Caco-2 (cell line): ENCODE data around the gene PDE3B. TPM values are rescaled to one million over a fixed set of nuclear protein-coding genes. Genes with fewer than 3 reads are reported as not detected.
A peak's percentile ranks its signal among the peaks of the same experiment; 100 is the strongest.

Source experiments
- BruUV-seq: library from RNA; stranded (reverse); fragments of 400-500 nt; replicated peaks from 2 replicates; lab custom pipeline; 2021; lab: Mats Ljungman, UMichigan
- CTCF ChIA-PET: fragments of 300-600 bp; sonication (Branson Sonifier 250); formaldehyde crosslinking; loops from one replicate; lab custom pipeline; 2022; ENCODE audit warnings: antibody characterized with exemption; lab: Charles Lee
- POLR2A ChIA-PET: fragments of 300-600 bp; sonication (Branson Sonifier 250); formaldehyde crosslinking; loops from one replicate; lab custom pipeline; 2022; ENCODE audit warnings: antibody characterized with exemption; lab: Charles Lee
- DNase-seq, 2 experiments: peaks; one replicate each; pipeline versions ENCODE4 v3.0.0 to v3.0.0-alpha.2; 2020 to 2022
- H3K27me3 ChIP-seq: replicated peaks from 2 replicates; pipeline ENCODE4 v1.6.0; 2011; ENCODE audit warnings: low read length; ENCODE audit not compliant: control insufficient read depth, insufficient read depth
- H3K36me3 ChIP-seq: 2 replicates; pipeline ENCODE4 v1.5.1; 2011; ENCODE audit warnings: low read length; ENCODE audit not compliant: control insufficient read depth, insufficient read depth
- H3K4me1 ChIP-seq: fragments of 250-450 bp; sonication (Bioruptor Pico); 2 replicates; pipeline ENCODE4 v1.5.1; 2020; ENCODE audit warnings: mild to moderate bottlenecking
- H3K4me3 ChIP-seq: 2 replicates; pipeline ENCODE4 v1.5.1; 2011; ENCODE audit warnings: low read depth, mild to moderate bottlenecking, control low read depth, low read length
- H3K9me3 ChIP-seq: fragments of 250-450 bp; sonication (Bioruptor Pico); 2 replicates; pipeline ENCODE4 v1.5.1; 2020; ENCODE audit warnings: mild to moderate bottlenecking, moderate library complexity
- H3K27ac Mint-ChIP-seq: one replicate; pipeline ENCODE4 v1.8.0; 2022; ENCODE audit warnings: mixed read lengths; ENCODE audit not compliant: unreplicated experiment
- H3K27me3 Mint-ChIP-seq: one replicate; pipeline ENCODE4 v1.8.0; 2022; ENCODE audit warnings: mixed read lengths; ENCODE audit not compliant: insufficient read depth, unreplicated experiment
- H3K36me3 Mint-ChIP-seq: one replicate; pipeline ENCODE4 v1.8.0; 2022; ENCODE audit warnings: mild to moderate bottlenecking, mixed read lengths; ENCODE audit not compliant: insufficient read depth, unreplicated experiment
- H3K4me1 Mint-ChIP-seq: one replicate; pipeline ENCODE4 v1.8.0; 2022; ENCODE audit warnings: low read depth, mixed read lengths; ENCODE audit not compliant: unreplicated experiment
- H3K4me3 Mint-ChIP-seq: one replicate; pipeline ENCODE4 v1.8.0; 2022; ENCODE audit warnings: mild to moderate bottlenecking, moderate library complexity, mixed read lengths; ENCODE audit not compliant: unreplicated experiment
- H3K9me3 Mint-ChIP-seq: one replicate; pipeline ENCODE4 v1.8.0; 2022; ENCODE audit warnings: mixed read lengths; ENCODE audit not compliant: unreplicated experiment
- CTCF ChIP-seq, 2 experiments: fragments of 200-600 bp in 1 of 2; IDR thresholded peaks; 1 replicate in 1 of 2; 2 replicates in 1 of 2; pipeline versions ENCODE4 v1.5.1 to v1.8.0; 2011 to 2022; ENCODE audit warnings: antibody characterized with exemption in 1 of 2, control low read depth in 1 of 2, inconsistent platforms in 1 of 2, low read depth in 1 of 2, low read length in 1 of 2, mild to moderate bottlenecking in 1 of 2, moderate library complexity in 1 of 2; ENCODE audit not compliant: insufficient read depth in 1 of 2, severe bottlenecking in 1 of 2, unreplicated experiment in 1 of 2
- intact Hi-C: fragments of 100-400 bp; cut with micrococcal nuclease; formaldehyde crosslinking; loops from one replicate; pipeline ENCODE4 v1.10.0; 2022; ENCODE audit not compliant: unreplicated experiment
- total RNA-seq: library from RNA; stranded (reverse); gene quantifications from 2 replicates; pipeline ENCODE4 v1.2.3, GENCODE V29; 2022

PDE3B gene
- total RNA-seq, 1 experiment from 2014 or later = 21.8 TPM

- BruUV-seq = no TSS peak
- H3K36me3 Mint-ChIP-seq = peaks cover 16% of the 10 kb centered on the region
- peaks cover 22% of the 10 kb centered on the region for H3K4me1 ChIP-seq
- peak overlapping the region; percentile 99 for H3K4me3 Mint-ChIP-seq
- no peaks in the 10 kb centered on the region for H3K27me3 ChIP-seq
- CTCF ChIA-PET = interaction anchor here (1.2 to 2.0 kb wide), 3 partner anchors 15 to 119 kb away, joined by 3 to 31 read pairs (median 14); no protein-coding TSS in a partner anchor
- no peak for DNase-seq
- no peaks in the 10 kb centered on the region for H3K27me3 Mint-ChIP-seq
- peak overlapping the region; percentile 78 for H3K4me3 ChIP-seq
- no peak overlapping the region for H3K27ac Mint-ChIP-seq
- H3K4me1 Mint-ChIP-seq = peaks cover 21% of the 10 kb centered on the region
- no peaks in the 10 kb centered on the region for H3K9me3 Mint-ChIP-seq
- intact Hi-C loops = loop anchor here (1.0 to 5.0 kb wide), 3 partner anchors 100 to 372 kb away; partner anchors contain the start of gene PSMA1
- H3K36me3 ChIP-seq = no peaks in the 10 kb centered on the region
- no peaks in the 10 kb centered on the region for H3K9me3 ChIP-seq
- no peak for TF ChIP-seq CTCF (IDR thresholded peaks at IDR 0.05; ENCODE audit: insufficient read depth in 1 of 2, low read depth in 1 of 2, low read length in 1 of 2, severe bottlenecking in 1 of 2, unreplicated experiment in 1 of 2)
- POLR2A ChIA-PET = no interaction called here
Observed at GRCh38 chr11:14892577-14892976, 249.0 kb downstream of the PDE3B start.

GRCh38 chr11:14894657-14895598 is 251.3 kb downstream of the PDE3B start:
- Histone ChIP-seq H3K27me3 (no peaks in the 10 kb centered on the region), H3K9me3 (no peaks in the 10 kb centered on the region), H3K36me3 (no peaks in the 10 kb centered on the region), H3K4me3 (no peak overlapping the region), H3K4me1 (peaks cover 7% of the 10 kb centered on the region)
- intact Hi-C loops = loop anchor here (5.0 kb wide), 2 partner anchors 103 to 358 kb away; no protein-coding TSS in a partner anchor
- DNase-seq = peak in 1 of 2 experiments; percentile 37
- H3K36me3 Mint-ChIP-seq = peaks cover 16% of the 10 kb centered on the region
- POLR2A ChIA-PET = no interaction called here
- H3K4me3 Mint-ChIP-seq = no peak overlapping the region
- H3K9me3 Mint-ChIP-seq = no peaks in the 10 kb centered on the region
- CTCF ChIA-PET = interaction anchor here (1.1 to 1.7 kb wide), 2 partner anchors 12 to 13 kb away, joined by 4 to 7 read pairs; no protein-coding TSS in a partner anchor
- no TSS peak for BruUV-seq
- peaks cover 9% of the 10 kb centered on the region for H3K4me1 Mint-ChIP-seq
- no peaks in the 10 kb centered on the region for H3K27me3 Mint-ChIP-seq
- no peak for TF ChIP-seq CTCF (IDR thresholded peaks at IDR 0.05; ENCODE audit: insufficient read depth in 1 of 2, low read depth in 1 of 2, low read length in 1 of 2, severe bottlenecking in 1 of 2, unreplicated experiment in 1 of 2)
- no peak overlapping the region for H3K27ac Mint-ChIP-seq

GRCh38 chr11:14898355-14898754 is 254.8 kb downstream of the PDE3B start:
- Mint-ChIP-seq H3K4me1 (no peaks in the 10 kb centered on the region), H3K36me3 (no peaks in the 10 kb centered on the region), H3K27ac (no peak overlapping the region), H3K4me3 (no peak overlapping the region), H3K9me3 (no peaks in the 10 kb centered on the region), H3K27me3 (no peaks in the 10 kb centered on the region)
- CTCF ChIA-PET = no interaction called here
- POLR2A ChIA-PET = no interaction called here
- intact Hi-C loops = no loop called here
- Histone ChIP-seq H3K27me3 (no peaks in the 10 kb centered on the region), H3K4me1 (no peaks in the 10 kb centered on the region), H3K36me3 (no peaks in the 10 kb centered on the region), H3K4me3 (no peak overlapping the region), H3K9me3 (no peaks in the 10 kb centered on the region)
- no TSS peak for BruUV-seq
- no peak for DNase-seq
- TF ChIP-seq CTCF (IDR thresholded peaks at IDR 0.05; ENCODE audit: insufficient read depth in 1 of 2, low read depth in 1 of 2, low read length in 1 of 2, severe bottlenecking in 1 of 2, unreplicated experiment in 1 of 2) = no peak
